Stimulated activated naive CD4-positive, alpha-beta T cell (primary cell): Measurements from ENCODE around the gene RAB3D.

Experiments used
- DNase-seq, 6 experiments: peaks; one replicate each; lab custom pipeline; 2025; lab: John Stamatoyannopoulos, UW

Gene RAB3D

DNA sequence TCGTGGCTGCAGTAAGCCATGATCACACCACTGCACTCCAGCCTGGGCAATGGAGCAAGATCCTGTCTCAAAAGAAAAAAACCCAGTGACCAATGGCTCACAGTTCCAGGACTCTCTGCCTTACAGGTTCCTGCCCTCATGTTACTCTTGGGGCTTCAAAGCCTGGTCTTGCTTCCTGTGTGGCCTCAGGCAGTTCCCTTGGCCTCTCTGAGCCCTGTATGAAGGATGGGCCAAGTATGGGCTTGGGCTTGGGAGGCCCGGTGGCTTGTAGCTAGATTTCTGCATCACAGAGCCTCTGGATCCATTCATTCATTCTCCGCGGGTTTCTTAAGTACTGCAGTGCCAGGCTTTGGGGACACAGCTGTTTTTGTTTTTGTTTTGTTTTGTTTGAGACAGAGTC, 44.3 kb downstream of the RAB3D start:
- no peak for DNase-seq

DNA sequence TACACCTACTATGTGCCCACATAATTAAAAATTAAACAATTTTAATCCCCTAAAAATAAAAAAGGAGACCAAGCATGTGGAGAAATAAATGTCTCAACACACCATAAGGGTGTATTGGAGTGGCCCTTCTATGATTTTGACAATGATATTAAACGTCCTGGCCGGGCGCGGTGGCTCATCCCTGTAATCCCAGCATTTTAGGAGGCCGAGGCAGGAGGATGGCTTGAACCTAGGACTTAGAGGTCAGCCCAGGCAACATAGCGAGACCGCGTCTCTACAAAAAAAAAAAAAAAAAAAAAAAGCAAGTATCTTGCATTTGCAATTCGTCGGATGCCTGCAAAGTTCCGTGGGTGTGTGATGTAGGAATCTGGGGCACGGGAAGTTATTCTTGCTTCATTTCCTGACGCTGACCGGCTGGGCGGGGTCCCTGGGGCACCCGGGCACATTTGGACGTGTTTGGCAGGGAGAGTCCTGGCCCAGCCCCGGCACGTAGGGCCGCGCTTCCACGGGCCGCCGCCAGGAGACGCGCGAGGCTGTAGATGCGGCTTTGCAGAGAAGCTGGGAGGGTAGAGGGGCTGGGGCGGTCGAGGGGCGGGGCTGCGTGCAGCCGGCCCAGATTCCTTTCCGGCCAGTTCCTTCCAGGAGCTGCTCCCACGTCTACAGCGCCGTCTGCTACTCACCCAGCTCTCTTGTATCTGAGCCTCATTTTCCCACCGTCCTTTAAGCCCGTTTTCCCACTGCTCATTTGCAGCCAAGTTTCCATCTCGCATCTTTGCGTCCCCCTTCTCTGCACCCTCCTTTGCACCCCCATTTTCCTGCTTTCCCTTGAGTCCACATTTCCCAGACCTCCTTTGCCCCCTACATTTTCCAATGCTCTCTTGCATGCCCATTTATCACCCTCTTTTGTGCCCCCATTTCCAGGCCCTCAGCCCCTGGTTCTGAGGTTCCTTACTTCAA, 45.7 kb downstream of the RAB3D start:
- DNase-seq = peak; percentile 49 to 78 (median 70)

GRCh38 chr19:11291991-11292390, 47.5 kb downstream of the RAB3D start:
- DNase-seq = no peak

- no peak for DNase-seq
These were observed 48.0 kb downstream of the RAB3D start for GRCh38 chr19:11291415-11291814.

- DNase-seq = no peak
These were observed 49.2 kb downstream of the RAB3D start for GRCh38 chr19:11290256-11290655.

GRCh38 chr19:11288349-11288748, 51.1 kb downstream of the RAB3D start:
- no peak for DNase-seq

- DNase-seq = no peak
These were observed 53.0 kb downstream of the RAB3D start for GRCh38 chr19:11286312-11286974.

DNA sequence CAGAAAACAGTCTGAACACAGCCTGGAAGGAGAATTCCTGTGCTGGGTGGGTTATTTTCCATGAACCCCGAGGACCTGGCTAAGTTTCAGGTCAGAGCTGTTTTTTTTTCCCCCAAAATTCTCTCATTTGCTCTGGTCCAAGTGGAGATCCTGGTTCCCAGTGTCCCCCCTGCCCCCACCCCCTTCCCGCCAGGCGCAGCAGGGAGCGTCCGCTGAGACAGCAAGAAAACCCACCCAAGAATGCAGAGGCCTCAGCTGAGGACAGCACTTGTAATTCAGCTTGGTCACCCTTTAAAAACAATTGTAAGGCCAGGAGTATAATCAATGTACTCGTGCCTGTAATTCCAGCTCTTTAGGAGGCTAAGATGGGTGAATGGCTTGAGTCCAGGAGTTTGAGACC, 54.9 kb downstream of the RAB3D start:
- no peak for DNase-seq

GRCh38 chr19:11281356-11282049, 58.0 kb downstream of the RAB3D start:
- DNase-seq = no peak

DNA sequence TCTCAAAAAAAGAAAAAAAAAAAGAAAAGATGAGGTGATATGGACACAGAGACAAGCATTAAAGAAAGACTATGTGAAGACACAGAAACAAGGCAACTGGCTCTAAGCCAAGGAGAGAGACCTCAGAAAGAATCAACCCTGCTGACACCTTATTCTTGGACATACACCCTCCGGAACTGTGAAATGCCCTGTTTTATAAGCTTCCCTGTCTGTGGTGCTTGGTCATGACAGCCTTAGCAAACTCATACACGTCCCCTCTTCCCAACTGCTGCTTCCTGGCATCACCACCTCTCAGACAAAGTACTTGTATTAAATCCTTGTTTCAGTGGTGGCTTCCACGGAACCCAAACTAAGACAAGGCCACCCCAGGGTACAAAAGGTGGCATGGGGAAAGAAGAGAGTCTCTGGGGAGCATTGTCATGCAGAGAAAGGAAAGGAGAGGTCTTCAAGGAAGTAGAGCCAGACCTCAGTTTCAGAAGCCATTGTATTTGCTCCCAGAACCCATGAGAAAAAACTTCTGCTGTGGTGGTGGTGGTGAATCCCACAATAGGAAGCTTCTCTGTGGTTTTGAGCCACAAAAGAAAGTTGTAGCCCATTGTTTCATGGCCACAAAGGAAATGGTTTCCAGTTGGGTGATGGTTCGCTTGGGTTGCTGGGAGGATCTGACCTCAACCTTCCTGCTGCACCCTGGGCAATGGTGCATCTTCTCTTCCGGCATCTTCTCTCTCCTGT, 59.8 kb downstream of the RAB3D start:
- peak; percentile 6 to 76 (median 44) for DNase-seq

DNA sequence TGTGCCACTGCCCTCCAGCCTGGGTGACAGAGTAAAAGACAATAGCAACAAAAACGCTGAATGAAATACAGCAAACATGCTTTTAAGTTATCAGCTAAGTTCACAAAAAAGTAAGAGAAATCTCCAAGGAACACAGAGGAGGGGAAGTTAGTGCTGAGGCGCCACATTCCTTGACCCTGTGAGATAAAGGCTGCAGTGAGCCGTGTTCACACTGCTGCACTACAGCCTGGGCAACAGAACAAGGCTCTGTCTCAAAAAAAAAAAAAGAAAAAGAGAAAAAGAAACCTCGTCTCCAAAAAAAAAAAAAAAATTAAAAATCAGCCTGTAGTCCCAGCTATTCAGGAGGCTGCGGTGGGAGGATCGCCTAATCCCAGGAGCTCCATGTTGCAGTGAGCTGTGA, 60.8 kb downstream of the RAB3D start:
- DNase-seq = no peak

DNA sequence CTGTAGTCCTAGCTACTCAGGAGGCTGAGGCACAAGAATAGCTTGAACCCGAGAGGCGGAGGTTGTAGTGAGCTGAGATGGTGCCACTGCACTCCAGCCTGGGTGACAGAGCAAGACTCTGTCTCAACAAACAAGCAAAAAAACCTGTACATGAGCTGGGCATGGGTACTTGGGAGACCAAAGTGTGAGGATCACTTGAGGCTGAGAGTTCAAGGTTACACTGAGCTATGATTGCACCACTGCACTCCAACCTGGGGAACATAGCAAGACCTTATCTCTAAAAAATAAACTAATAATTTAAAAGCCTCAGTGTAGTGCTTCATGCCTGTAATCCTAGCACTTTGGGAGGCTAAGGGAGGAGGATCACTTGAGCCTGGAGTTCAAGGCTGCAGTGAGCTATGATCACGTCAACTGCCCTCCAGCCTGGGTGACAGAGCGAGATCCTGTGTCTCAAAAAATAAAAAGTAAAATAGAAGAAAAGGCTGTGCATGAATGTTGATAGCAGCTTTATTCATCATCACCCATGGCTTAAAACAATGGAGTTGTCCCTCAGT, 64.8 kb downstream of the RAB3D start:
- DNase-seq = no peak

- no peak for DNase-seq
These were observed 65.5 kb downstream of the RAB3D start for GRCh38 chr19:11273989-11274388.

GRCh38 chr19:11273296-11273695, 66.2 kb downstream of the RAB3D start:
- no peak for DNase-seq
